Measurements from ENCODE around the gene GRIK4. TPM values are rescaled to one million over a fixed set of nuclear protein-coding genes. Genes with fewer than 3 reads are reported as not detected.

The GRIK4 gene
- total RNA-seq, 2 experiments from 2014 or later, result not detected

DNA sequence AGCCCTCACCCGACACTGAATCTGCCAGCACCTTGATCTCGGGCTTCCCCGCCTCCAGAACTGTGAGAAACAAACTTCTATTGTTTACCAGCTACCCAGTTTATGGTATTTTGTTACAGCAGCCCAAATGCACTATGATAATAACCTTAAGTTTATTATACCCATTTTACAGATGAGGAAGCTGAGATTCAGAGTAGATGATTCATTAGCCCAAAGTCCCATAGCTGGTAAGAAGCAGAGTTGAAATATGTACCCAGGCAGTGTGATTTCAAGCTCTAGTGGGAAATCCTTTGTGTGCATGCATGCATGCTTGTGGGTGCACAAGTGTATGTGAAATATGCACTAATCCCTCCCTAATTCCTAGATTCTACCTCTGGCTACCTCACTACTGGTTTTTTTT lies 7.9 kb downstream of the GRIK4 start:
- CTCF ChIA-PET, result interaction anchor here (0.5 to 0.6 kb wide), 3 partner anchors 166 to 675 kb away, joined by 3 to 4 read pairs (median 3); no protein-coding TSS in a partner anchor
- ATAC-seq, result no peak

DNA sequence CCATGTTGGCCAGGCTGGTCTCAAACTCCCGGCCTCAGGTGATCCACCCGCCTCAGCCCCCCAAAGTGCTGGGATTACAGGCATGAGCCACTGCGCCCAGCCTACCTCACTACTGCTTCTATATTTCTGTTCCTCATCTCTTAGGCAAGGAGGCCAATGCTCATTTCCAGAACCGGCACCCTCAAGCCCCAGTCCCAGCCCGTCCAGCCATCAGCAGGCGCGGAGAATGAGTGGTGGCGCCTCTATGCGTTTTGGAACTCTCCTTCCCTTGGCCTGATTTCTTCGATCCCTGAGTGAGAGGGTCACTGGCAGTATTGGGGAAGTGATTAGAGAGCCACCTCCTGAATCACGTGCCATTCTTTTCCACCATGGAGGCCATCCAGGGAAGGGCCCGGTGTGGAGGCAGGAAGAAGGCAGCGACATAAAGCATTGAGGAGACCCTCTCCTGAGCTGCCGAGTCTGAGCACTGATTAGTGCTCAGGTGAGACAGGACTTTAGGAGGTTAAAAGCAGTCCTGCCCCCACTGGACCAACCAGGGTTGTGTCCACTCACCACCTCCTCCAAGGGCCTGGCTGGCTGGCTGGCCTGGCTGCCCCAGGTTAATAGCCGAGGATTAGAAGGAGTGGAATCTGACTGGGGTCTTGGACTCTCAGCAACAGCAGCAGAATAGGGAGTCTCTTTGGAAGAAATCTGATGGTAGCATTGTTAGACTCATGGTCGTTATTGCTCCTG lies 8.7 kb downstream of the GRIK4 start:
- Mint-ChIP-seq H3K4me3 (no peak overlapping the region), H3K4me1 (no peaks in the 10 kb centered on the region), H3K36me3 (ENCODE audit: low read depth) (no peaks in the 10 kb centered on the region), H3K9me3 (ENCODE audit: low read depth) (no peaks in the 10 kb centered on the region), H3K27ac (no peak overlapping the region), H3K27me3 (peaks cover 41% of the 10 kb centered on the region)
- intact Hi-C loops (cut with DNase I, micrococcal nuclease), result no loop called here
- DNase-seq (no peak), ATAC-seq (no peak)
- CTCF ChIA-PET, result interaction anchor here (0.5 kb wide), 1 partner anchor 295 kb away, joined by 3 read pairs; no protein-coding TSS in a partner anchor
- POLR2A ChIA-PET, result no interaction called here

More for the DNA sequence above, 7.9 kb downstream of the GRIK4 start:
- POLR2A ChIA-PET, result no interaction called here
- no peaks in the 10 kb centered on the region for H3K9me3 Mint-ChIP-seq (ENCODE audit: low read depth)
- DNase-seq, result no peak
- intact Hi-C loops (cut with DNase I, micrococcal nuclease), result no loop called here
- peaks cover 45% of the 10 kb centered on the region for H3K27me3 Mint-ChIP-seq
- H3K4me3 Mint-ChIP-seq, result no peak overlapping the region
- no peaks in the 10 kb centered on the region for H3K4me1 Mint-ChIP-seq
- H3K27ac Mint-ChIP-seq, result no peak overlapping the region
- no peaks in the 10 kb centered on the region for H3K36me3 Mint-ChIP-seq (ENCODE audit: low read depth)

GRCh38 chr11:120521176-120521575 lies 9.6 kb downstream of the GRIK4 start:
- ChIA-PET CTCF (interaction anchor here (0.5 kb wide), 1 partner anchor 294 kb away, joined by 3 read pairs; no protein-coding TSS in a partner anchor), POLR2A (no interaction called here)
- peaks cover 33% of the 10 kb centered on the region for H3K27me3 Mint-ChIP-seq

GRCh38 chr11:120522021-120522420 lies 10.5 kb downstream of the GRIK4 start:
- Mint-ChIP-seq H3K36me3 (ENCODE audit: low read depth) (no peaks in the 10 kb centered on the region), H3K4me3 (no peak overlapping the region), H3K27ac (no peak overlapping the region), H3K27me3 (peaks cover 27% of the 10 kb centered on the region), H3K4me1 (no peaks in the 10 kb centered on the region), H3K9me3 (ENCODE audit: low read depth) (no peaks in the 10 kb centered on the region)
- DNase-seq (no peak), ATAC-seq (no peak)
- CTCF ChIA-PET, result no interaction called here
- POLR2A ChIA-PET, result no interaction called here
- intact Hi-C loops (cut with DNase I, micrococcal nuclease), result no loop called here

More at GRCh38 chr11:120521176-120521575, 9.6 kb downstream of the GRIK4 start:
- ATAC-seq (no peak), DNase-seq (no peak)
- Mint-ChIP-seq H3K4me3 (no peak overlapping the region), H3K9me3 (ENCODE audit: low read depth) (no peaks in the 10 kb centered on the region), H3K36me3 (ENCODE audit: low read depth) (no peaks in the 10 kb centered on the region), H3K27ac (no peak overlapping the region), H3K4me1 (no peaks in the 10 kb centered on the region)
- intact Hi-C loops (cut with DNase I, micrococcal nuclease), result no loop called here

GRCh38 chr11:120522736-120523135 lies 11.2 kb downstream of the GRIK4 start:
- H3K27ac Mint-ChIP-seq, result no peak overlapping the region
- POLR2A ChIA-PET, result no interaction called here
- no peaks in the 10 kb centered on the region for H3K4me1 Mint-ChIP-seq
- peaks cover 22% of the 10 kb centered on the region for H3K27me3 Mint-ChIP-seq
- no peak overlapping the region for H3K4me3 Mint-ChIP-seq
- CTCF ChIA-PET, result no interaction called here
- no peaks in the 10 kb centered on the region for H3K9me3 Mint-ChIP-seq (ENCODE audit: low read depth)
- H3K36me3 Mint-ChIP-seq (ENCODE audit: low read depth), result no peaks in the 10 kb centered on the region
- ATAC-seq (no peak), DNase-seq (no peak)
- intact Hi-C loops (cut with DNase I, micrococcal nuclease), result no loop called here

DNA sequence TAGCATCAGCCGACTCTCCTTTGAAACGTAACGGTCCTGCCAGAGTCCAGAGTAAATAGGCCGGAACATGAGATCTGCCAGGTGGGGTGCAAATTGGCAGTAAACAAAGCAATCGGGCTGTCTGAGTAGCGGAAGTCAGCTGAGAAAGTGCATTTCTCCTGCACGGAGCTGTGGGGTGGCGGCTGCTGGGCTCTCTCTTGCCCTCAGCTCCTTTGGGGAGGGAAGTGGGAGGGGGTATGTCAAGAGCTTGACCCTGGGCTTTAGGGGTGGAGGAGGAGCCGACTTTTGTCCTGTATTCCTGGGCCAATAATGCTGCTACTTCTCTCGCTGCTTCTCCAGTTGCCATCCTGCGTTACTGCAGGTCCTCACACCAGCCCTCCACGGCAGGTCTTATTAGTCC lies 11.6 kb downstream of the GRIK4 start:
- H3K36me3 Mint-ChIP-seq (ENCODE audit: low read depth), result no peaks in the 10 kb centered on the region
- DNase-seq, result no peak
- H3K4me3 Mint-ChIP-seq, result no peak overlapping the region
- ChIA-PET CTCF (interaction anchor here (0.8 kb wide), 1 partner anchor 101 kb away, joined by 3 read pairs; no protein-coding TSS in a partner anchor), POLR2A (no interaction called here)
- H3K27me3 Mint-ChIP-seq, result peaks cover 18% of the 10 kb centered on the region
- H3K27ac Mint-ChIP-seq, result no peak overlapping the region
- no peaks in the 10 kb centered on the region for H3K4me1 Mint-ChIP-seq
- H3K9me3 Mint-ChIP-seq (ENCODE audit: low read depth), result no peaks in the 10 kb centered on the region
- intact Hi-C loops (cut with DNase I, micrococcal nuclease), result no loop called here
- ATAC-seq, result no peak

DNA sequence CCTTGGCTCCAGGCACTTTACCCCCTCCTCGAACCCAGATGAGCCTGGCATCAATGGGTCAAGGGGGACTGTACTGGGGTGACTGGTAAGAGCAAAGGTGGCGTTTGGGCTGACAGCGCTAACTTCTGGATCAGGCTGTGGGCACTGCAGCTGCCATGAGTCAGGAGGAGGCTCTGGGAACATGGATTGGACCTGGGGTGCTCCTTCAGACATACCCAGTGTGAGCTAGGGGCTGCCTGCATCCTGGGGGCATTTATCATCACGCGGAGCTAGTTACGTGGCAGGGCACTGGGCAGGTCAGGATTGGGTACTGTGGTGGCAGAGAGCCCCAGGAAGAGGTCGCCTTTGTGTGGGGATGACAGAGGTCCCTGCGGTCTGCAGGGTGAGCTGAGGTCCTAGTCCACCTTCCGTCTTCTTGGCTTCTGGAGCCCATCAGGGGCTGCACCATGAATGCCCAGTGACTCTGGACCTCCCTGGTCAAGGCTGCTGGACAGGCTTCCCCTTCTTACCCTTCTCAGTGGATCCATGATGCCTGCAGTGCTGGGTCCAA lies 13.1 kb downstream of the GRIK4 start:
- H3K4me3 Mint-ChIP-seq, result no peak overlapping the region
- no peaks in the 10 kb centered on the region for H3K4me1 Mint-ChIP-seq
- ChIA-PET POLR2A (no interaction called here), CTCF (interaction anchor here (0.6 to 0.7 kb wide), 2 partner anchors 14 to 26 kb away, joined by 3 to 4 read pairs; no protein-coding TSS in a partner anchor)
- intact Hi-C loops (cut with DNase I, micrococcal nuclease), result no loop called here
- no peak for DNase-seq
- H3K27ac Mint-ChIP-seq, result no peak overlapping the region
- ATAC-seq, result no peak
- H3K9me3 Mint-ChIP-seq (ENCODE audit: low read depth), result no peaks in the 10 kb centered on the region
- peaks cover 22% of the 10 kb centered on the region for H3K27me3 Mint-ChIP-seq
- no peaks in the 10 kb centered on the region for H3K36me3 Mint-ChIP-seq (ENCODE audit: low read depth)

GRCh38 chr11:120525261-120526171 lies 14.0 kb downstream of the GRIK4 start:
- DNase-seq (no peak), ATAC-seq (no peak)
- H3K4me3 Mint-ChIP-seq, result no peak overlapping the region
- ChIA-PET CTCF (interaction anchor here (0.7 kb wide), 1 partner anchor 15 kb away, joined by 3 read pairs; no protein-coding TSS in a partner anchor), POLR2A (no interaction called here)
- H3K27me3 Mint-ChIP-seq, result peaks cover 19% of the 10 kb centered on the region
- no peak overlapping the region for H3K27ac Mint-ChIP-seq
- no peaks in the 10 kb centered on the region for H3K4me1 Mint-ChIP-seq
- H3K36me3 Mint-ChIP-seq (ENCODE audit: low read depth), result no peaks in the 10 kb centered on the region
- intact Hi-C loops (cut with DNase I, micrococcal nuclease), result no loop called here
- no peaks in the 10 kb centered on the region for H3K9me3 Mint-ChIP-seq (ENCODE audit: low read depth)

DNA sequence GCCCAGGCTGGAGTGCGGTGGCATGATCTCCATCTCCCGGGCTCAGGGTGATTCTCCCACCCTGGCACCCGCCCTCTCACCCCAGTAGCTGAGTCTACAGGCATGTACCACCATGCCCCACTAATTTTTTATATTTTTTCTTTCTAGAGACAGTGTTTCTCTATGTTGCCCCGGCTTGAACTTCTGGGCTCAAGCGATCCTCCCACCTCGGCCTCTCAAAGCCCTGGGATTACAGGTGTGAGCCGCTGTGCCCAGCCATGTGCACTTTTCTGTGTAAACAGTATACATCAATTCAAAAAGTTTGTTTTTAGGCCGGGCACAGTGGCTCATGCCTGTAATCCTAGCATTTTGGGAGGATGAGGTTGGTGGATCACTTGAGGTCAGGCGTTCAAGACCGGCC lies 14.7 kb downstream of the GRIK4 start:
- Mint-ChIP-seq H3K4me3 (no peak overlapping the region), H3K27me3 (peaks cover 16% of the 10 kb centered on the region), H3K4me1 (no peaks in the 10 kb centered on the region), H3K27ac (no peak overlapping the region), H3K9me3 (ENCODE audit: low read depth) (no peaks in the 10 kb centered on the region), H3K36me3 (ENCODE audit: low read depth) (no peaks in the 10 kb centered on the region)
- DNase-seq (no peak), ATAC-seq (no peak)
- intact Hi-C loops (cut with DNase I, micrococcal nuclease), result no loop called here
- ChIA-PET CTCF (no interaction called here), POLR2A (no interaction called here)

- POLR2A ChIA-PET, result no interaction called here
- no peak overlapping the region for H3K27ac Mint-ChIP-seq
- CTCF ChIA-PET, result no interaction called here
- ATAC-seq (no peak), DNase-seq (no peak)
- intact Hi-C loops (cut with DNase I, micrococcal nuclease), result no loop called here
- no peak overlapping the region for H3K4me3 Mint-ChIP-seq
- no peaks in the 10 kb centered on the region for H3K9me3 Mint-ChIP-seq (ENCODE audit: low read depth)
- no peaks in the 10 kb centered on the region for H3K36me3 Mint-ChIP-seq (ENCODE audit: low read depth)
- H3K4me1 Mint-ChIP-seq, result no peaks in the 10 kb centered on the region
- peaks cover 13% of the 10 kb centered on the region for H3K27me3 Mint-ChIP-seq
Measured at GRCh38 chr11:120527111-120527761, 15.7 kb downstream of the GRIK4 start.

DNA sequence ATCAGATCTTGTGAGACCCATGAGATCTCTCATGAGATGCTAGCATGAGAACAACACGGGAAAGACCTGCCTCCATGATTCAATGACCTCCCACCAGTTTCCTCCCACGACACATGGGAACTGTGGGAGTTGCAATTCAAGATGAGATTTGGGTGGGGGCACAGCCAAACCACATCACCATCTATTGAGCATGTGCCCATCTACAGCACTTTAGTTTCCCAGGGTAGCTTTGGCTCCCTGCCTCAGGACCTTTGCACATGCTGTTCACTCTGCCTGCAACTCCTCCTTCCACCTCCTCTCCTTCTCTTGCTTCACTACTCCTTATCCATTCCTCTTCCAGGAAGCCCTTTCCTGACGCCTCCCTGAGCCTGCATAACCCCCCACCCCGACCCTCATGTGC lies 17.2 kb downstream of the GRIK4 start:
- no peaks in the 10 kb centered on the region for H3K4me1 Mint-ChIP-seq
- no peak for DNase-seq
- H3K36me3 Mint-ChIP-seq (ENCODE audit: low read depth), result no peaks in the 10 kb centered on the region
- peaks cover 14% of the 10 kb centered on the region for H3K27me3 Mint-ChIP-seq
- ChIA-PET POLR2A (no interaction called here), CTCF (no interaction called here)
- ATAC-seq, result no peak
- intact Hi-C loops (cut with DNase I, micrococcal nuclease), result no loop called here
- H3K4me3 Mint-ChIP-seq, result no peak overlapping the region
- no peaks in the 10 kb centered on the region for H3K9me3 Mint-ChIP-seq (ENCODE audit: low read depth)
- no peak overlapping the region for H3K27ac Mint-ChIP-seq

Data from activated CD4-positive, alpha-beta T cell treated with anti-CD3 and anti-CD28 coated beads for 36 hours (primary cell).